ENCODE results near the gene BTN1A1.

BTN1A1 gene

DNA sequence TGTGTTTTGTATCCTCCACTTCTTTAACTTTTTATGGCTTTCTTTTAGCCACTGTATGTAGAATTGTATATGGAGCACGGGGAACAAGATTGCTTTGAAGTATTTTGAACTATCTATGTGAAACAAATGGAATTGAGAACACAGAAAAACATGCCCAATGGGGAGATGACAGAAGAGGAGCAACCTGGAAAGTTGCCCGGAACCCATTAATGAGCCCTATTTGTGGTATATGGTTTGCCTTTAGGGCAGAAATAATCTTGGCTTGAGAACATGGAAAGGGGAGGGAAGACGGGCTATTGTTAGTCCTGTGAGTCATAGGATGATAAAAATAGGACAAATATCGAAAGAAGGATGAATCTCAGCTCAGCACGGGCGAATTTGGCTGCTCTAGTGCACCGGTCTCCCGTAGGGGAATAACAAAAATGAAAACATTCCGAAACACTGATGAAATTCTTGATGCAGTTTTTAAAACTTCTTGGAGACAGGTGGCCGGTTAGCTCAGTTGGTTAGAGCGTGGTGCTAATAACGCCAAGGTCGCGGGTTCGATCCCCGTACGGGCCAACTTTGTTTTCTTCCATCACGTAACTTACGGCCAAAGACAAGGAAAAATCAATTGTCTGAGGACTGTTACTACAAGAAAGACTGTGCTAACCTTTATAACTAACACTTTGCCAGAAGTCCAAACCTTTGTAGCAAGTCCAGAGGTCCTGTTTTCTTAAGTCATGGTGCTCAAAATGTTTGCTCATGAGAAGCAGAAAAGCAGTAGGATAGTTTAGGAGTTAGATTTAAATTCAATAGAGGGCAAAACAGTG is 53.7 kb downstream of the BTN1A1 start:
- no peaks in the 10 kb centered on the region for H3K4me1 ChIP-seq (ENCODE audit: insufficient read depth, poor library complexity, severe bottlenecking)
- peak; percentile 70 for ATAC-seq (ENCODE audit: low read depth)
- no peaks in the 10 kb centered on the region for H3K27me3 ChIP-seq (ENCODE audit: insufficient read depth, poor library complexity, severe bottlenecking)
- no peaks in the 10 kb centered on the region for H3K36me3 ChIP-seq (ENCODE audit: low read depth)
- no peak for TF ChIP-seq CTCF (IDR thresholded peaks at IDR 0.05; ENCODE audit: poor library complexity, severe bottlenecking)
- no peaks in the 10 kb centered on the region for H3K9me3 ChIP-seq (ENCODE audit: severe bottlenecking)
- H3K4me3 ChIP-seq (ENCODE audit: severe bottlenecking): peak overlapping the region; percentile 35
- H3K27ac ChIP-seq (ENCODE audit: poor library complexity, severe bottlenecking): peak overlapping the region; percentile 31
- DNase-seq (ENCODE audit: low spot score): peak; percentile 80

GRCh38 chr6:26554447-26554696 is 54.3 kb downstream of the BTN1A1 start:
- no peak for ATAC-seq (ENCODE audit: low read depth)

DNA sequence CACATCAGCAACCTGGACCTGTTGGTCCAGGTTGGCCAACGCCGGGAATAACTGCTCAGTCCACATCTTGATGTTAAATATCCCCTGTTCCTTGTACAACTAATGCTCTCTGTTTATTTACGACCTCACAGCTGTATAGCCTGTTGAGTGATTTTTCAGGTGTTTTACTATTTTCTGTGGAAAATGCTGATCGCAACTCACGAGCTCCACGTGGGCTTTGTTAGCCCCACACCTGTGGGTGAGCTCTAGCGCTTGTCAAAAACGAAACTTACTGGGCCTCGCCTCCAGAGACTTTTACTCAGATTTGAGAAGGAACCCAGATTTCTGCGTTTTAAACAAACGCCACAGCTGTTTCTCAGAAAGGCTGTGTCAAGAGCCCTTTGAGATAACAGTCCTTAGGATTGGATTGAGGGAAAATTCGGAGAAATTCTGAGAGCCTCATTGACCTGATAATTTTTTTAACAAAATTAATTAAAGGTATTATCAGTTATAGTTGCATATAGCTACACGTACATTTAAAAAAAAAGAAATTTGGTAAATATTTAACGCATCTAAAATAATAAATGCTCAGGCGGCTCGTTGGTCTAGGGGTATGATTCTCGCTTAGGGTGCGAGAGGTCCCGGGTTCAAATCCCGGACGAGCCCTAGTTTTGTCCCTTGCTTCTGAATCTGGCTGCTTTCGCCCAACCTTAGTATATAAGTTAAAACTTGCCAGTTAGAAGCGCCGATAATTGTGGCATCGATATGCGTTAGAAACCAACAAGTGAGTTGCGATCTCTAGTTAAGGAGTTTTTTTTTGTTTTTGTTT is 54.8 kb downstream of the BTN1A1 start:
- H3K27ac ChIP-seq (ENCODE audit: poor library complexity, severe bottlenecking): peak overlapping the region; percentile 31
- H3K9me3 ChIP-seq (ENCODE audit: severe bottlenecking): no peaks in the 10 kb centered on the region
- no peaks in the 10 kb centered on the region for H3K27me3 ChIP-seq (ENCODE audit: insufficient read depth, poor library complexity, severe bottlenecking)
- no peak for TF ChIP-seq CTCF (IDR thresholded peaks at IDR 0.05; ENCODE audit: poor library complexity, severe bottlenecking)
- peak; percentile 6; the same call in 1 of the 3 replicates for ATAC-seq (ENCODE audit: low read depth)
- DNase-seq (ENCODE audit: low spot score): no peak
- peak overlapping the region; percentile 35 for H3K4me3 ChIP-seq (ENCODE audit: severe bottlenecking)
- no peaks in the 10 kb centered on the region for H3K36me3 ChIP-seq (ENCODE audit: low read depth)
- H3K4me1 ChIP-seq (ENCODE audit: insufficient read depth, poor library complexity, severe bottlenecking): no peaks in the 10 kb centered on the region

More at GRCh38 chr6:26554447-26554696, 54.3 kb downstream of the BTN1A1 start:
- Histone ChIP-seq H3K27me3 (ENCODE audit: insufficient read depth, poor library complexity, severe bottlenecking) (no peaks in the 10 kb centered on the region), H3K36me3 (ENCODE audit: low read depth) (no peaks in the 10 kb centered on the region), H3K4me1 (ENCODE audit: insufficient read depth, poor library complexity, severe bottlenecking) (no peaks in the 10 kb centered on the region), H3K9me3 (ENCODE audit: severe bottlenecking) (no peaks in the 10 kb centered on the region), H3K4me3 (ENCODE audit: severe bottlenecking) (peak overlapping the region; percentile 35), H3K27ac (ENCODE audit: poor library complexity, severe bottlenecking) (peak overlapping the region; percentile 31)
- no peak for TF ChIP-seq CTCF (IDR thresholded peaks at IDR 0.05; ENCODE audit: poor library complexity, severe bottlenecking)
- DNase-seq (ENCODE audit: low spot score): no peak

GRCh38 chr6:26555505-26556262 is 55.6 kb downstream of the BTN1A1 start:
- no peaks in the 10 kb centered on the region for H3K4me1 ChIP-seq (ENCODE audit: insufficient read depth, poor library complexity, severe bottlenecking)
- DNase-seq (ENCODE audit: low spot score): no peak

More at GRCh38 chr6:26555505-26556262, 55.6 kb downstream of the BTN1A1 start:
- ATAC-seq (ENCODE audit: low read depth): no peak
- Histone ChIP-seq H3K9me3 (ENCODE audit: severe bottlenecking) (no peaks in the 10 kb centered on the region), H3K36me3 (ENCODE audit: low read depth) (no peaks in the 10 kb centered on the region), H3K27me3 (ENCODE audit: insufficient read depth, poor library complexity, severe bottlenecking) (no peaks in the 10 kb centered on the region), H3K27ac (ENCODE audit: poor library complexity, severe bottlenecking) (no peak overlapping the region), H3K4me3 (ENCODE audit: severe bottlenecking) (no peak overlapping the region)
- no peak for TF ChIP-seq CTCF (IDR thresholded peaks at IDR 0.05; ENCODE audit: poor library complexity, severe bottlenecking)
